Measurements from ENCODE around the gene CBR1.

GRCh38 chr21:36027347-36027746 lies 42.5 kb upstream of the CBR1 start:
- TF ChIP-seq CTCF (IDR thresholded peaks at IDR 0.05 in 2 of 3, conservative IDR thresholded peaks at IDR 0.05 in 1 of 3; ENCODE audit: insufficient read depth in 2 of 3, low read depth in 1 of 3, low read length in 3 of 3) (no peak), NFRKB (IDR thresholded peaks at IDR 0.05; ENCODE audit: low read depth) (no peak), NR1H2 (CRISPR knock-in tag; IDR thresholded peaks at IDR 0.05) (no peak), MAZ (CRISPR knock-in tag; conservative IDR thresholded peaks at IDR 0.05 in 1 of 2, IDR thresholded peaks at IDR 0.05 in 1 of 2) (no peak)
- TF ChIP-seq, protein P1, sequence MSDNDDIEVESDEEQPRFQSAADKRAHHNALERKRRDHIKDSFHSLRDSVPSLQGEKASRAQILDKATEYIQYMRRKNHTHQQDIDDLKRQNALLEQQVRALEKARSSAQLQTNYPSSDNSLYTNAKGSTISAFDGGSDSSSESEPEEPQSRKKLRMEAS (CRISPR knock-in tag; IDR thresholded peaks at IDR 0.05): no peak

Data from K562 (cell line).